GM12878 (cell line): ENCODE measurements around the gene SPPL3. TPM values are rescaled to one million over a fixed set of nuclear protein-coding genes. Genes with fewer than 3 reads are reported as not detected.

ENCODE experiments used
- ATAC-seq: fragments of 200-7000 bp; cut with Tn5 transposase; 3 replicates; pipeline ENCODE4 v1.9.1; 2020; ENCODE audit warnings: mild to moderate bottlenecking, moderate library complexity
- BruUV-seq: library from RNA; stranded (reverse); fragments of 400-500 nt; replicated peaks from 2 replicates; lab custom pipeline; 2021; lab: Mats Ljungman, UMichigan
- CTCF ChIA-PET: fragments of 300-600 bp; sonication (Branson Sonifier 250); formaldehyde crosslinking; extraction: SDS; loops from one replicate; lab custom pipeline; 2021; ENCODE audit warnings: inconsistent platforms; lab: Yijun Ruan, JAX
- POLR2A ChIA-PET: fragments of 350-600 bp; formaldehyde crosslinking; extraction: SDS; loops from one replicate; lab custom pipeline; 2021; ENCODE audit warnings: inconsistent platforms; lab: Charles Lee
- RAD21 ChIA-PET: fragments of 300-600 bp; sonication (Branson Sonifier 250); formaldehyde crosslinking; loops from one replicate; lab custom pipeline; 2023; ENCODE audit warnings: antibody characterized with exemption; ENCODE audit not compliant: unreplicated experiment; lab: Charles Lee
- SMC1A ChIA-PET: fragments of 300-600 bp; sonication (Branson Sonifier 250); formaldehyde crosslinking; loops from one replicate; lab custom pipeline; 2023; ENCODE audit not compliant: unreplicated experiment, uncharacterized antibody; lab: Charles Lee
- DNase-seq: peaks from one replicate; pipeline ENCODE4 v3.0.0-alpha.2; 2011; ENCODE audit warnings: low read depth, low spot score
- FAIRE-seq: peaks from 3 replicates; lab custom pipeline; 2011; peaks lifted over from hg19 to GRCh38; lab: Jason Lieb, UNC
- H2AFZ ChIP-seq: 2 replicates; pipeline ENCODE4 v1.6.0; 2011; ENCODE audit warnings: low read depth, low read length, control low read depth; ENCODE audit not compliant: control insufficient read depth
- H3K27ac ChIP-seq: 2 replicates; pipeline ENCODE4 v1.5.1; 2011; ENCODE audit warnings: control low read depth; ENCODE audit not compliant: control insufficient read depth, insufficient read depth
- H3K27me3 ChIP-seq, 2 experiments: replicated peaks in 1 of 2; 2 replicates each; pipeline versions ENCODE4 v1.6.0 to v1.6.1; 2011; ENCODE audit warnings: low read length in 1 of 2; ENCODE audit not compliant: control insufficient read depth in 2 of 2, insufficient read depth in 2 of 2
- H3K36me3 ChIP-seq, 2 experiments: 2 replicates each; pipeline ENCODE4 v1.5.1; 2011; ENCODE audit warnings: low read length in 1 of 2; ENCODE audit not compliant: control insufficient read depth in 2 of 2, insufficient read depth in 2 of 2
- H3K4me1 ChIP-seq: 2 replicates; pipeline ENCODE4 v1.6.1; 2011; ENCODE audit warnings: mild to moderate bottlenecking, low read length, moderate library complexity, mixed read lengths; ENCODE audit not compliant: control insufficient read depth, insufficient read depth
- H3K4me2 ChIP-seq: 2 replicates; pipeline ENCODE4 v1.6.0; 2011; ENCODE audit warnings: control low read depth; ENCODE audit not compliant: control insufficient read depth, insufficient read depth
- H3K4me3 ChIP-seq: fragments of 200-600 bp; sonication (generic); 2 replicates; pipeline ENCODE4 v1.5.1; 2016
- H3K79me2 ChIP-seq: 2 replicates; pipeline ENCODE4 v1.6.0; 2011; ENCODE audit warnings: low read length; ENCODE audit not compliant: control insufficient read depth, insufficient read depth
- H3K9ac ChIP-seq: 2 replicates; pipeline ENCODE4 v1.8.0; 2011; ENCODE audit warnings: low read length, control low read depth, mixed read lengths; ENCODE audit not compliant: control insufficient read depth, insufficient read depth
- H3K9me3 ChIP-seq: replicated peaks from 3 replicates; pipeline ENCODE4 v1.5.1; 2011; ENCODE audit warnings: mild to moderate bottlenecking, low read length; ENCODE audit not compliant: control insufficient read depth, insufficient read depth
- H4K20me1 ChIP-seq: 2 replicates; pipeline ENCODE4 v1.6.0; 2011; ENCODE audit not compliant: control insufficient read depth, insufficient read depth
- BCL11A ChIP-seq: IDR thresholded peaks from 2 replicates; pipeline ENCODE4 v1.6.1; 2011; ENCODE audit warnings: low read depth, low read length
- HDAC6 ChIP-seq: fragments of 200-600 bp; sonication (generic); IDR thresholded peaks from one replicate; pipeline ENCODE4 v1.8.0; 2017; ENCODE audit warnings: antibody characterized with exemption; ENCODE audit not compliant: unreplicated experiment
- JUND ChIP-seq: IDR thresholded peaks from 2 replicates; pipeline ENCODE4 v1.6.1; 2012; ENCODE audit warnings: low read depth, mild to moderate bottlenecking, low read length, improper control_type of control experiment, moderate library complexity
- NRF1 ChIP-seq: conservative IDR thresholded peaks from 2 replicates; pipeline ENCODE4 v1.6.1; 2011; ENCODE audit warnings: mild to moderate bottlenecking, low read depth, low read length, improper control_type of control experiment
- PML ChIP-seq: IDR thresholded peaks from 2 replicates; pipeline ENCODE4 v1.6.1; 2012; ENCODE audit warnings: low read length, inconsistent platforms
- RAD21 ChIP-seq: IDR thresholded peaks from 2 replicates; pipeline ENCODE4 v1.6.1; 2011; ENCODE audit warnings: mild to moderate bottlenecking, low read depth, low read length, moderate library complexity; ENCODE audit not compliant: insufficient read depth
- ZNF24 ChIP-seq: fragments of 450-650 bp; IDR thresholded peaks from 2 replicates; pipeline ENCODE4 v1.6.1; 2017; ENCODE audit warnings: antibody characterized with exemption, mild to moderate bottlenecking
- WGBS: methylation state at CpG from one replicate; pipeline ENCODE4 v1.1.6; 2016; ENCODE audit warnings: low lambda C conversion rate; ENCODE audit not compliant: insufficient replicate concordance, insufficient coverage; ENCODE audit errors: missing lambda C conversion rate; 5-methylcytosine and 5-hydroxymethylcytosine counted together
- in situ Hi-C: fragments of 300-500 bp; cut with MboI; formaldehyde crosslinking; loops from 9 replicates; pipeline ENCODE4 v1.14.3; 2018; ENCODE audit warnings: mixed read lengths
- intact Hi-C: fragments of 100-400 bp; cut with micrococcal nuclease; formaldehyde crosslinking; loops from one replicate; pipeline ENCODE4 v1.14.2; 2022; ENCODE audit not compliant: unreplicated experiment
- polyA plus RNA-seq, 11 experiments: library from polyadenylated mRNA; depleted of rRNA in 4 of 11; unstranded in 6 of 11; stranded (reverse) in 5 of 11; fragments of >200 nt; fragmentation: Nextera tagmentation in 4 of 11; fragmentation: Illumina TruSeq in 1 of 11; extraction: Ambion mirVana in 4 of 11; extraction: Trizol in 1 of 11; gene quantifications; 1 replicate in 1 of 11; 2 replicates in 10 of 11; pipeline versions ENCODE4 v1.2.1 to v1.2.3, GENCODE V29; 2011 to 2016; ENCODE audit warnings: inconsistent platforms in 2 of 11, missing spikeins in 2 of 11, low read depth in 1 of 11
- total RNA-seq, 4 experiments: library from RNA; depleted of rRNA in 3 of 4; stranded (reverse); fragments of >200 nt in 3 of 4; fragmentation: Illumina TruSeq in 1 of 4; extraction: Trizol in 1 of 4; gene quantifications; 2 replicates each; pipeline versions ENCODE4 v1.2.1 to v1.2.3, GENCODE V29; 2013 to 2021
- TF ChIP-seq, protein P1 (sequence below): IDR thresholded peaks from 2 replicates; pipeline ENCODE4 v1.6.1; 2011; ENCODE audit warnings: borderline replicate concordance, low read depth, mild to moderate bottlenecking, moderate library complexity, low read length; ENCODE audit not compliant: insufficient read depth, poor library complexity, severe bottlenecking

Gene SPPL3
- total and polyA plus RNA-seq, 10 of the 15 experiments (the other 5 are each of a cell fraction or from before 2014, with no cell fraction given) = 4.3 to 45.5 (median 11.7) TPM

DNA sequence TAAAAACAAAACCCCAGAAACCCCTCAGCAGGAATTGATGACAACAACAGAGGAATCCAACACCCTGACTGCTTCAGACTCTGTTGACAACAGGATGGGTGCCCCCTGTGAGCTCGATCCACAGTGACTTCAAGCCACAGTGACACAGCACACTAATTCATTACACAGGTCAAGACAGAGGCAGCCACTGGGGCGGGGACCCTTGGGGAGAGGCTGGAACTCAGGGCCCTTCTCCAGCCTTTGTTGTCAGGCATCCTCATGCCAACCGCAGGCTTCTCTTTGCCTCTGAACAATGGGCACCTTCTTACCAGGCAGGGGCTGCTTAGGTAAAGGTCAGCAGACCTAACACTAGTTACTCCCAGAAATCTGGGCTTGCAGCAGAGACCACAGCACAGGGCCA lies 140.9 kb downstream of the SPPL3 start (continued):
- TF ChIP-seq RAD21 = no peak
- TF ChIP-seq, all 136 proteins: peak for 0

DNA sequence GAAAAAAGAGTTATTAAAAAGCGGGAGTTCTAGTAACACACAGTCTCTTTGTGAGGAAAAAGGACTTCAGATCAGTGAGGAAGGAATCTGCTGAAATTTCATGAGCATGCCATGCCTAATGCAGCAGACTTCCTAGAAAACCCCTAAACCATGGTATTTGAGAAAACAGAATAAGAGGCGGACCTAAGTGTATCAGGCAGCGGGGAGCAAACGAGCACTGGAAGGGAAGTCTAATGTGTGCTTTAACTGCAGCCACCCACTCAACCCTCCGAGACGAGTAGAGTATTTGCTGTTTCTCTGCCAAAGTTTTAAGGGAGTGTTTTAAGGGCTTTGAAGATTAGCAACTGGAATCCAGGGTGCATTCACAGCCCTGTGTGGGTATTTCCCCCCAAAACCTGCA lies 142.1 kb downstream of the SPPL3 start:
- H4K20me1 ChIP-seq = no peaks in the 10 kb centered on the region
- intact Hi-C loops = no loop called here
- in situ Hi-C loops = no loop called here
- H3K4me1 ChIP-seq = no peaks in the 10 kb centered on the region
- no peaks in the 10 kb centered on the region for H3K79me2 ChIP-seq
- H3K4me2 ChIP-seq = no peak overlapping the region
- no peak overlapping the region for H3K27ac ChIP-seq
- WGBS = 99% methylated on average over 6 of the region's 6 CpGs
- no TSS peak for BruUV-seq
- H3K27me3 ChIP-seq = no peaks in the 10 kb centered on the region
- POLR2A ChIA-PET = no interaction called here
- CTCF ChIA-PET = no interaction called here
- H2AFZ ChIP-seq = no peak overlapping the region
- ATAC-seq (no peak), DNase-seq (no peak), FAIRE-seq (no peak)
- SMC1A ChIA-PET = interaction anchor here (0.8 to 1.4 kb wide), 3 partner anchors 24 to 210 kb away, joined by 3 to 4 read pairs (median 3); no protein-coding TSS in a partner anchor
- TF ChIP-seq BCL11A (no peak), NRF1 (no peak), PML (no peak), HDAC6 (no peak), ZNF24 (no peak), JUND (no peak)
- TF ChIP-seq, protein P1, sequence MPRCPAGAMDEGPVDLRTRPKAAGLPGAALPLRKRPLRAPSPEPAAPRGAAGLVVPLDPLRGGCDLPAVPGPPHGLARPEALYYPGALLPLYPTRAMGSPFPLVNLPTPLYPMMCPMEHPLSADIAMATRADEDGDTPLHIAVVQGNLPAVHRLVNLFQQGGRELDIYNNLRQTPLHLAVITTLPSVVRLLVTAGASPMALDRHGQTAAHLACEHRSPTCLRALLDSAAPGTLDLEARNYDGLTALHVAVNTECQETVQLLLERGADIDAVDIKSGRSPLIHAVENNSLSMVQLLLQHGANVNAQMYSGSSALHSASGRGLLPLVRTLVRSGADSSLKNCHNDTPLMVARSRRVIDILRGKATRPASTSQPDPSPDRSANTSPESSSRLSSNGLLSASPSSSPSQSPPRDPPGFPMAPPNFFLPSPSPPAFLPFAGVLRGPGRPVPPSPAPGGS = no peak
- RAD21 ChIA-PET = no interaction called here
- H3K36me3 ChIP-seq = peaks cover 13 to 21% of the 10 kb centered on the region in 2 experiments
- no peak overlapping the region for H3K4me3 ChIP-seq
- H3K9ac ChIP-seq = no peak overlapping the region
- H3K9me3 ChIP-seq = no peaks in the 10 kb centered on the region
